Measurements from ENCODE around the gene RAB44.
A peak's percentile ranks its signal among the peaks of the same experiment; 100 is the strongest.

RAB44 gene

GRCh38 chr6:36765594-36766398 lies 68.2 kb downstream of the RAB44 start:
- H3K27me3 ChIP-seq (ENCODE audit: insufficient read depth, low read length), result no peaks in the 10 kb centered on the region
- H3K27ac ChIP-seq (ENCODE audit: low read depth, low read length, poor library complexity, severe bottlenecking), result peak overlapping the region; percentile 91
- no peaks in the 10 kb centered on the region for H3K79me2 ChIP-seq (ENCODE audit: insufficient read depth, low read length)
- H3K4me3 ChIP-seq (ENCODE audit: low read depth, low read length, poor library complexity, severe bottlenecking), result peak overlapping the region; percentile 35
- H3K4me1 ChIP-seq (ENCODE audit: insufficient read depth, low read length, severe bottlenecking), result peaks cover 67% of the 10 kb centered on the region
- no peaks in the 10 kb centered on the region for H3F3A ChIP-seq (ENCODE audit: insufficient read depth, low read length)
- H3K9me3 ChIP-seq (ENCODE audit: low read length), result no peaks in the 10 kb centered on the region
- TF ChIP-seq EZH2 (IDR thresholded peaks at IDR 0.05; ENCODE audit: borderline replicate concordance, low read length), result no peak
- TF ChIP-seq CTCF (IDR thresholded peaks at IDR 0.05; ENCODE audit: low read length), result peak; percentile 100
- no peaks in the 10 kb centered on the region for H4K20me1 ChIP-seq (ENCODE audit: insufficient read depth, low read length)
- no peak overlapping the region for H2AFZ ChIP-seq (ENCODE audit: low read length)
- H3K36me3 ChIP-seq (ENCODE audit: insufficient read depth, low read length), result no peaks in the 10 kb centered on the region
- no peaks in the 10 kb centered on the region for H3K9me2 ChIP-seq (ENCODE audit: low read depth, low read length)
- H3K4me2 ChIP-seq (ENCODE audit: low read length), result peak overlapping the region; percentile 63
- peak overlapping the region; percentile 68 for H3K9ac ChIP-seq (ENCODE audit: low read length)

GRCh38 chr6:36766399-36766945 lies 68.8 kb downstream of the RAB44 start:
- peaks cover 61% of the 10 kb centered on the region for H3K4me1 ChIP-seq (ENCODE audit: insufficient read depth, low read length, severe bottlenecking)
- no peaks in the 10 kb centered on the region for H4K20me1 ChIP-seq (ENCODE audit: insufficient read depth, low read length)

GRCh38 chr6:36769183-36769675 lies 71.6 kb downstream of the RAB44 start:
- no peaks in the 10 kb centered on the region for H3F3A ChIP-seq (ENCODE audit: insufficient read depth, low read length)

More at GRCh38 chr6:36766399-36766945, 68.8 kb downstream of the RAB44 start:
- Histone ChIP-seq H3K4me3 (ENCODE audit: low read depth, low read length, poor library complexity, severe bottlenecking) (peak overlapping the region; percentile 35), H3F3A (ENCODE audit: insufficient read depth, low read length) (no peaks in the 10 kb centered on the region), H3K27ac (ENCODE audit: low read depth, low read length, poor library complexity, severe bottlenecking) (peak overlapping the region; percentile 91), H3K9me3 (ENCODE audit: low read length) (no peaks in the 10 kb centered on the region), H3K4me2 (ENCODE audit: low read length) (peak overlapping the region; percentile 63), H3K36me3 (ENCODE audit: insufficient read depth, low read length) (no peaks in the 10 kb centered on the region), H3K79me2 (ENCODE audit: insufficient read depth, low read length) (no peaks in the 10 kb centered on the region), H3K9me2 (ENCODE audit: low read depth, low read length) (no peaks in the 10 kb centered on the region), H3K27me3 (ENCODE audit: insufficient read depth, low read length) (no peaks in the 10 kb centered on the region), H3K9ac (ENCODE audit: low read length) (peak overlapping the region; percentile 61; the same call in 1 of the 2 replicates), H2AFZ (ENCODE audit: low read length) (no peak overlapping the region)
- TF ChIP-seq CTCF (IDR thresholded peaks at IDR 0.05; ENCODE audit: low read length), result no peak; the same call in 1 of the 2 replicates
- TF ChIP-seq EZH2 (IDR thresholded peaks at IDR 0.05; ENCODE audit: borderline replicate concordance, low read length), result no peak

More at GRCh38 chr6:36769183-36769675, 71.6 kb downstream of the RAB44 start:
- Histone ChIP-seq H3K4me3 (ENCODE audit: low read depth, low read length, poor library complexity, severe bottlenecking) (no peak overlapping the region), H3K4me2 (ENCODE audit: low read length) (peak overlapping the region; percentile 13; the same call in 1 of the 2 replicates), H3K9me2 (ENCODE audit: low read depth, low read length) (no peaks in the 10 kb centered on the region), H2AFZ (ENCODE audit: low read length) (no peak overlapping the region), H3K79me2 (ENCODE audit: insufficient read depth, low read length) (no peaks in the 10 kb centered on the region), H3K27me3 (ENCODE audit: insufficient read depth, low read length) (no peaks in the 10 kb centered on the region), H3K27ac (ENCODE audit: low read depth, low read length, poor library complexity, severe bottlenecking) (peak overlapping the region; percentile 14), H3K4me1 (ENCODE audit: insufficient read depth, low read length, severe bottlenecking) (peaks cover 66% of the 10 kb centered on the region), H3K9me3 (ENCODE audit: low read length) (no peaks in the 10 kb centered on the region), H4K20me1 (ENCODE audit: insufficient read depth, low read length) (no peaks in the 10 kb centered on the region), H3K9ac (ENCODE audit: low read length) (no peak overlapping the region; the same call in 1 of the 2 replicates), H3K36me3 (ENCODE audit: insufficient read depth, low read length) (no peaks in the 10 kb centered on the region)
- no peak for TF ChIP-seq EZH2 (IDR thresholded peaks at IDR 0.05; ENCODE audit: borderline replicate concordance, low read length)
- no peak for TF ChIP-seq CTCF (IDR thresholded peaks at IDR 0.05; ENCODE audit: low read length)

Measured in OCI-LY1 (cell line).